Panc1 (cell line): Measurements from ENCODE around the gene TRIOBP. TPM values are rescaled to one million over a fixed set of nuclear protein-coding genes. Genes with fewer than 3 reads are reported as not detected.

ENCODE experiments used
- ATAC-seq: fragments of 200-7000 bp; cut with Tn5 transposase; 2 replicates; pipeline ENCODE4 v1.9.1; 2020; ENCODE audit warnings: mild to moderate bottlenecking, moderate library complexity
- BruUV-seq: library from RNA; stranded (reverse); fragments of 400-500 nt; replicated peaks from 2 replicates; lab custom pipeline; 2021; lab: Mats Ljungman, UMichigan
- CTCF ChIA-PET: fragments of 300-600 bp; sonication (Branson Sonifier 250); formaldehyde crosslinking; loops from one replicate; lab custom pipeline; 2022; ENCODE audit warnings: antibody characterized with exemption; lab: Charles Lee
- POLR2A ChIA-PET: fragments of 300-600 bp; sonication (Branson Sonifier 250); formaldehyde crosslinking; loops from one replicate; lab custom pipeline; 2022; ENCODE audit warnings: antibody characterized with exemption; lab: Charles Lee
- DNase-seq: peaks from one replicate; pipeline ENCODE4 v3.0.0-alpha.2; 2010; ENCODE audit warnings: low read depth, low spot score
- H3K27ac ChIP-seq: 2 replicates; pipeline ENCODE4 v1.5.1; 2011; ENCODE audit warnings: mild to moderate bottlenecking, low read length, inconsistent platforms
- H3K27me3 ChIP-seq: fragments of 200-500 bp; sonication (Bioruptor generic); 2 replicates; pipeline ENCODE4 v1.6.0; 2014; ENCODE audit warnings: low read length, inconsistent platforms; ENCODE audit not compliant: control insufficient read depth, insufficient read depth
- H3K36me3 ChIP-seq: fragments of 200-500 bp; sonication (Bioruptor generic); 2 replicates; pipeline ENCODE4 v1.5.1; 2014; ENCODE audit warnings: inconsistent platforms, mild to moderate bottlenecking, low read length, moderate library complexity; ENCODE audit not compliant: control insufficient read depth, insufficient read depth
- H3K4me1 ChIP-seq: 2 replicates; pipeline ENCODE4 v1.5.1; 2011; ENCODE audit warnings: inconsistent platforms, mild to moderate bottlenecking, low read length, moderate library complexity; ENCODE audit not compliant: control insufficient read depth, insufficient read depth
- H3K4me3 ChIP-seq, 2 experiments: 2 replicates each; pipeline ENCODE4 v1.5.1; 2011 to 2012; ENCODE audit warnings: low read depth in 2 of 2, low read length in 2 of 2, mild to moderate bottlenecking in 2 of 2, inconsistent platforms in 1 of 2, moderate library complexity in 1 of 2
- H3K9me3 ChIP-seq: fragments of 200-500 bp; sonication (Bioruptor generic); 2 replicates; pipeline ENCODE4 v1.5.1; 2014; ENCODE audit warnings: low read depth, mild to moderate bottlenecking, inconsistent platforms, low read length, moderate library complexity; ENCODE audit not compliant: control insufficient read depth, insufficient read depth
- CTCF ChIP-seq: fragments of 450-650 bp; IDR thresholded peaks from 2 replicates; pipeline ENCODE4 v1.5.1; 2017; ENCODE audit warnings: mild to moderate bottlenecking
- POLR2AphosphoS5 ChIP-seq: IDR thresholded peaks from 2 replicates; pipeline ENCODE4 v1.6.1; 2012; ENCODE audit warnings: mild to moderate bottlenecking, low read depth, low read length, moderate library complexity
- SIN3A ChIP-seq: IDR thresholded peaks from 2 replicates; pipeline ENCODE4 v1.6.1; 2012; ENCODE audit warnings: low read depth, mild to moderate bottlenecking, low read length, moderate library complexity, borderline replicate concordance; ENCODE audit not compliant: insufficient read depth
- TCF7L2 ChIP-seq: IDR thresholded peaks from 2 replicates; pipeline ENCODE4 v1.6.1; 2011; ENCODE audit warnings: mild to moderate bottlenecking, low read depth, low read length, inconsistent platforms
- in situ Hi-C: cut with HindIII; loops from 2 replicates; pipeline ENCODE4 v1.10.0; 2016; ENCODE audit warnings: low sequenced_read_pairs, low pct_unique_long_range_greater_than_20kb
- intact Hi-C: fragments of 100-400 bp; cut with micrococcal nuclease; formaldehyde crosslinking; loops from one replicate; pipeline ENCODE4 v1.10.0; 2022; ENCODE audit not compliant: unreplicated experiment
- total RNA-seq: library from RNA; stranded (reverse); gene quantifications from one replicate; pipeline ENCODE4 v1.2.1, GENCODE V29; 2021; ENCODE audit not compliant: unreplicated experiment
- TF ChIP-seq, protein P1 (sequence below), 2 experiments: IDR thresholded peaks; 2 replicates each; pipeline ENCODE4 v1.6.1; 2011 to 2012; ENCODE audit warnings: low read depth in 2 of 2, control low read depth in 1 of 2, low read length in 1 of 2, mild to moderate bottlenecking in 1 of 2, moderate library complexity in 1 of 2; ENCODE audit not compliant: insufficient read depth in 1 of 2

The TRIOBP gene
- total RNA-seq, 1 experiment from 2014 or later, result 50.5 TPM

DNA sequence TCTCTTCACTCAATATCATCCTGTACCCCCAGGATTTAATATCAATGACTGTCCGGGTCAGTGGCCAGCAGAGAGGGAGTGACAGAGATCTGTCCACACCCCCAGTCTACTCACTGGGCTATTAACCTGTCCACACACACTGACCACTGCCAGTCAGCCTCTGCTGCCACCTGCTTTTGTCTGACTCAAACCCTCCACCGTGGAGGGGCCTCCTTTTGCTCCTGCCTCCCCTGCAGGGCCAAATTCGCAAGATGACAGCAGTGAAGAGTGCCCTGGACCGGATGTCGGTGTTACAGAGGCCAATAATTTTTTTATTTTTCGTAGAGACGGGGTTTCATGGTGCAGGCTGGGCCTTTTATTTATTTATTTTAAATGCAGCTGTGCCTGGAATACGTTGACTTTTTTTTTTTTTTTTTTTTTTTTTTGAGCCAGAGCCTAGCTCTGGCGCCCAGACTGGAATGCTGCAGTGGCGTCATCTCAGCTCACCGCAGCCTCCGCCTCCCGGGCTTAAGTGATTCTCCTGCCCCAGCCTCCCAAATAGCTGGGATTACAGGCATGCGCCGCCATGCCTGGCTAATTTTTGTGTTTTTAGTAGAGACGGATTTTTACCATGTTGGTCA lies 33.2 kb upstream of the TRIOBP start:
- intact Hi-C loops (no loop called here), in situ Hi-C loops (no loop called here)
- Histone ChIP-seq H3K4me1 (peaks cover 17% of the 10 kb centered on the region), H3K36me3 (no peaks in the 10 kb centered on the region), H3K27ac (no peak overlapping the region), H3K4me3 (no peak overlapping the region), H3K9me3 (no peaks in the 10 kb centered on the region), H3K27me3 (no peaks in the 10 kb centered on the region)
- ChIA-PET POLR2A (no interaction called here), CTCF (interaction anchor here (0.6 kb wide), 1 partner anchor 70 kb away, joined by 18 read pairs; no protein-coding TSS in a partner anchor)
- no TSS peak for BruUV-seq
- TF ChIP-seq TCF7L2, result no peak
- TF ChIP-seq, protein P1, sequence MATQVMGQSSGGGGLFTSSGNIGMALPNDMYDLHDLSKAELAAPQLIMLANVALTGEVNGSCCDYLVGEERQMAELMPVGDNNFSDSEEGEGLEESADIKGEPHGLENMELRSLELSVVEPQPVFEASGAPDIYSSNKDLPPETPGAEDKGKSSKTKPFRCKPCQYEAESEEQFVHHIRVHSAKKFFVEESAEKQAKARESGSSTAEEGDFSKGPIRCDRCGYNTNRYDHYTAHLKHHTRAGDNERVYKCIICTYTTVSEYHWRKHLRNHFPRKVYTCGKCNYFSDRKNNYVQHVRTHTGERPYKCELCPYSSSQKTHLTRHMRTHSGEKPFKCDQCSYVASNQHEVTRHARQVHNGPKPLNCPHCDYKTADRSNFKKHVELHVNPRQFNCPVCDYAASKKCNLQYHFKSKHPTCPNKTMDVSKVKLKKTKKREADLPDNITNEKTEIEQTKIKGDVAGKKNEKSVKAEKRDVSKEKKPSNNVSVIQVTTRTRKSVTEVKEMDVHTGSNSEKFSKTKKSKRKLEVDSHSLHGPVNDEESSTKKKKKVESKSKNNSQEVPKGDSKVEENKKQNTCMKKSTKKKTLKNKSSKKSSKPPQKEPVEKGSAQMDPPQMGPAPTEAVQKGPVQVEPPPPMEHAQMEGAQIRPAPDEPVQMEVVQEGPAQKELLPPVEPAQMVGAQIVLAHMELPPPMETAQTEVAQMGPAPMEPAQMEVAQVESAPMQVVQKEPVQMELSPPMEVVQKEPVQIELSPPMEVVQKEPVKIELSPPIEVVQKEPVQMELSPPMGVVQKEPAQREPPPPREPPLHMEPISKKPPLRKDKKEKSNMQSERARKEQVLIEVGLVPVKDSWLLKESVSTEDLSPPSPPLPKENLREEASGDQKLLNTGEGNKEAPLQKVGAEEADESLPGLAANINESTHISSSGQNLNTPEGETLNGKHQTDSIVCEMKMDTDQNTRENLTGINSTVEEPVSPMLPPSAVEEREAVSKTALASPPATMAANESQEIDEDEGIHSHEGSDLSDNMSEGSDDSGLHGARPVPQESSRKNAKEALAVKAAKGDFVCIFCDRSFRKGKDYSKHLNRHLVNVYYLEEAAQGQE (IDR thresholded peaks at IDR 0.05; ENCODE audit: insufficient read depth in 1 of 2, low read depth in 2 of 2, low read length in 1 of 2), result no peak
- no peak for TF ChIP-seq CTCF
- no peak for TF ChIP-seq POLR2AphosphoS5
- TF ChIP-seq SIN3A, result no peak
- ATAC-seq (no peak), DNase-seq (no peak)

GRCh38 chr22:37664249-37665101 lies 32.4 kb upstream of the TRIOBP start:
- H3K36me3 ChIP-seq, result no peaks in the 10 kb centered on the region
- DNase-seq, result no peak
- no peaks in the 10 kb centered on the region for H3K9me3 ChIP-seq
- no peak overlapping the region for H3K27ac ChIP-seq
- no TSS peak for BruUV-seq
- no peak for ATAC-seq
- CTCF ChIA-PET, result interaction anchor here (0.6 kb wide), 1 partner anchor 69 kb away, joined by 18 read pairs; no protein-coding TSS in a partner anchor
- TF ChIP-seq CTCF (no peak), POLR2AphosphoS5 (no peak), TCF7L2 (no peak), SIN3A (no peak)
- TF ChIP-seq, protein P1 (IDR thresholded peaks at IDR 0.05; ENCODE audit: insufficient read depth in 1 of 2, low read depth in 2 of 2, low read length in 1 of 2), result no peak
- POLR2A ChIA-PET, result no interaction called here
- in situ Hi-C loops (no loop called here), intact Hi-C loops (no loop called here)
- H3K4me3 ChIP-seq, result no peak overlapping the region
- H3K27me3 ChIP-seq, result no peaks in the 10 kb centered on the region
- H3K4me1 ChIP-seq, result peaks cover 17% of the 10 kb centered on the region
